ENCODE data around the gene SUPT16H. TPM values are rescaled to one million over a fixed set of nuclear protein-coding genes. Genes with fewer than 3 reads are reported as not detected.

The SUPT16H gene
- 170 and 174 TPM in 2 replicates for total RNA-seq

- H3K9me3 Mint-ChIP-seq: no peaks in the 10 kb centered on the region
- intact Hi-C loops (cut with micrococcal nuclease): loop anchor here (1.0 to 10.0 kb wide), 10 partner anchors 30 to 173 kb away; partner anchors contain the start of genes CHD8, HNRNPC, METTL3 and TOX4
- peak within 1 kb of the TSS; percentile 94 for H3K4me3 Mint-ChIP-seq
- peak within 1 kb of the TSS; percentile 99 for H3K27ac Mint-ChIP-seq
- peaks cover 35% of the 10 kb centered on the region for H3K4me1 Mint-ChIP-seq
- peak; percentile 98 for DNase-seq
- H3K27me3 Mint-ChIP-seq: no peaks in the 10 kb centered on the region
- peaks cover 42% of the 10 kb centered on the region for H3K36me3 Mint-ChIP-seq (ENCODE audit: low read depth)
Measured at GRCh38 chr14:21383848-21384493, at the start of gene SUPT16H. Gene SUPT16H, minus strand, starts transcription at chr14:21384019. Its CDS starts 92 bp downstream, at chr14:21383927.

GRCh38 chr14:21431126-21431525 lies 47.3 kb upstream of the SUPT16H start:
- Mint-ChIP-seq H3K27me3 (no peaks in the 10 kb centered on the region), H3K9me3 (no peaks in the 10 kb centered on the region), H3K4me1 (peaks cover 22% of the 10 kb centered on the region), H3K27ac (no peak overlapping the region), H3K4me3 (no peak overlapping the region), H3K36me3 (ENCODE audit: low read depth) (peaks cover 63% of the 10 kb centered on the region)
- DNase-seq: no peak
- intact Hi-C loops (cut with micrococcal nuclease): no loop called here

GRCh38 chr14:21428930-21429329 lies 45.1 kb upstream of the SUPT16H start:
- DNase-seq: no peak
- intact Hi-C loops (cut with micrococcal nuclease): no loop called here
- Mint-ChIP-seq H3K4me3 (no peak overlapping the region), H3K27ac (no peak overlapping the region), H3K36me3 (ENCODE audit: low read depth) (peaks cover 69% of the 10 kb centered on the region), H3K9me3 (no peaks in the 10 kb centered on the region), H3K27me3 (no peaks in the 10 kb centered on the region), H3K4me1 (peaks cover 7% of the 10 kb centered on the region)

- Mint-ChIP-seq H3K4me3 (no peak overlapping the region), H3K27me3 (no peaks in the 10 kb centered on the region), H3K4me1 (no peaks in the 10 kb centered on the region), H3K9me3 (no peaks in the 10 kb centered on the region), H3K36me3 (ENCODE audit: low read depth) (peaks cover 73% of the 10 kb centered on the region), H3K27ac (no peak overlapping the region)
- no peak for DNase-seq
- intact Hi-C loops (cut with micrococcal nuclease): no loop called here
Measured at GRCh38 chr14:21426692-21427091, 42.9 kb upstream of the SUPT16H start.

- H3K36me3 Mint-ChIP-seq (ENCODE audit: low read depth): peaks cover 63% of the 10 kb centered on the region
- intact Hi-C loops (cut with micrococcal nuclease): no loop called here
- H3K27me3 Mint-ChIP-seq: no peaks in the 10 kb centered on the region
- no peak overlapping the region for H3K4me3 Mint-ChIP-seq
- H3K27ac Mint-ChIP-seq: no peak overlapping the region
- DNase-seq: no peak
- peaks cover 6% of the 10 kb centered on the region for H3K4me1 Mint-ChIP-seq
- H3K9me3 Mint-ChIP-seq: no peaks in the 10 kb centered on the region
Measured at GRCh38 chr14:21419528-21419927, 35.7 kb upstream of the SUPT16H start.

GRCh38 chr14:21415329-21415728 lies 31.5 kb upstream of the SUPT16H start:
- intact Hi-C loops (cut with micrococcal nuclease): no loop called here
- no peak for DNase-seq
- peaks cover 68% of the 10 kb centered on the region for H3K36me3 Mint-ChIP-seq (ENCODE audit: low read depth)
- H3K9me3 Mint-ChIP-seq: no peaks in the 10 kb centered on the region
- H3K4me1 Mint-ChIP-seq: peaks cover 14% of the 10 kb centered on the region
- H3K4me3 Mint-ChIP-seq: no peak overlapping the region
- H3K27ac Mint-ChIP-seq: no peak overlapping the region
- H3K27me3 Mint-ChIP-seq: no peaks in the 10 kb centered on the region

GRCh38 chr14:21414137-21414631 lies 30.4 kb upstream of the SUPT16H start:
- intact Hi-C loops (cut with micrococcal nuclease): loop anchor here (1.0 kb wide), 5 partner anchors 23 to 62 kb away; partner anchors contain the start of genes CHD8, RAB2B and SUPT16H
- no peaks in the 10 kb centered on the region for H3K27me3 Mint-ChIP-seq
- peaks cover 14% of the 10 kb centered on the region for H3K4me1 Mint-ChIP-seq
- DNase-seq: no peak
- peak overlapping the region; percentile 86 for H3K27ac Mint-ChIP-seq
- no peaks in the 10 kb centered on the region for H3K9me3 Mint-ChIP-seq
- peaks cover 67% of the 10 kb centered on the region for H3K36me3 Mint-ChIP-seq (ENCODE audit: low read depth)
- peak overlapping the region; percentile 11 for H3K4me3 Mint-ChIP-seq

GRCh38 chr14:21408147-21408546 lies 24.3 kb upstream of the SUPT16H start:
- H3K4me1 Mint-ChIP-seq: peaks cover 5% of the 10 kb centered on the region
- intact Hi-C loops (cut with micrococcal nuclease): no loop called here
- no peaks in the 10 kb centered on the region for H3K9me3 Mint-ChIP-seq
- no peak overlapping the region for H3K4me3 Mint-ChIP-seq
- H3K27ac Mint-ChIP-seq: no peak overlapping the region
- H3K27me3 Mint-ChIP-seq: no peaks in the 10 kb centered on the region
- H3K36me3 Mint-ChIP-seq (ENCODE audit: low read depth): peaks cover 79% of the 10 kb centered on the region
- DNase-seq: no peak

GRCh38 chr14:21406213-21406612 lies 22.4 kb upstream of the SUPT16H start:
- Mint-ChIP-seq H3K27me3 (no peaks in the 10 kb centered on the region), H3K27ac (peak overlapping the region; percentile 36), H3K4me1 (peaks cover 5% of the 10 kb centered on the region), H3K36me3 (ENCODE audit: low read depth) (peaks cover 81% of the 10 kb centered on the region), H3K9me3 (no peaks in the 10 kb centered on the region), H3K4me3 (no peak overlapping the region)
- intact Hi-C loops (cut with micrococcal nuclease): no loop called here
- DNase-seq: no peak

- Mint-ChIP-seq H3K4me1 (peaks cover 5% of the 10 kb centered on the region), H3K36me3 (ENCODE audit: low read depth) (peaks cover 83% of the 10 kb centered on the region), H3K27me3 (no peaks in the 10 kb centered on the region), H3K4me3 (no peak overlapping the region), H3K9me3 (no peaks in the 10 kb centered on the region), H3K27ac (peak overlapping the region; percentile 35)
- intact Hi-C loops (cut with micrococcal nuclease): no loop called here
- DNase-seq: no peak
Measured at GRCh38 chr14:21405097-21405496, 21.3 kb upstream of the SUPT16H start.

- intact Hi-C loops (cut with micrococcal nuclease): no loop called here
Measured at GRCh38 chr14:21399311-21399870, 15.6 kb upstream of the SUPT16H start.

GRCh38 chr14:21398901-21399300 lies 15.1 kb upstream of the SUPT16H start:
- intact Hi-C loops (cut with micrococcal nuclease): no loop called here
- Mint-ChIP-seq H3K4me1 (no peaks in the 10 kb centered on the region), H3K27me3 (no peaks in the 10 kb centered on the region), H3K27ac (no peak overlapping the region), H3K36me3 (ENCODE audit: low read depth) (peaks cover 72% of the 10 kb centered on the region), H3K4me3 (no peak overlapping the region), H3K9me3 (no peaks in the 10 kb centered on the region)
- no peak for DNase-seq

More at GRCh38 chr14:21399311-21399870, 15.6 kb upstream of the SUPT16H start:
- H3K4me1 Mint-ChIP-seq: no peaks in the 10 kb centered on the region
- no peaks in the 10 kb centered on the region for H3K27me3 Mint-ChIP-seq
- H3K36me3 Mint-ChIP-seq (ENCODE audit: low read depth): peaks cover 69% of the 10 kb centered on the region
- no peak overlapping the region for H3K27ac Mint-ChIP-seq
- DNase-seq: no peak
- H3K4me3 Mint-ChIP-seq: no peak overlapping the region
- H3K9me3 Mint-ChIP-seq: no peaks in the 10 kb centered on the region

- peaks cover 71% of the 10 kb centered on the region for H3K36me3 Mint-ChIP-seq (ENCODE audit: low read depth)
- no peak overlapping the region for H3K27ac Mint-ChIP-seq
- H3K27me3 Mint-ChIP-seq: no peaks in the 10 kb centered on the region
- no peaks in the 10 kb centered on the region for H3K4me1 Mint-ChIP-seq
- no peak for DNase-seq
- no peak overlapping the region for H3K4me3 Mint-ChIP-seq
- no peaks in the 10 kb centered on the region for H3K9me3 Mint-ChIP-seq
- intact Hi-C loops (cut with micrococcal nuclease): no loop called here
Measured at GRCh38 chr14:21395450-21395849, 11.6 kb upstream of the SUPT16H start.

- DNase-seq: peak; percentile 62
- no peaks in the 10 kb centered on the region for H3K27me3 Mint-ChIP-seq
- intact Hi-C loops (cut with micrococcal nuclease): loop anchor here (10.0 kb wide), 1 partner anchor 151 kb away; no protein-coding TSS in a partner anchor
- H3K4me3 Mint-ChIP-seq: peak overlapping the region; percentile 94
- peak overlapping the region; percentile 99 for H3K27ac Mint-ChIP-seq
- peaks cover 31% of the 10 kb centered on the region for H3K4me1 Mint-ChIP-seq
- peaks cover 50% of the 10 kb centered on the region for H3K36me3 Mint-ChIP-seq (ENCODE audit: low read depth)
- no peaks in the 10 kb centered on the region for H3K9me3 Mint-ChIP-seq
Measured at GRCh38 chr14:21385188-21385904, 1.5 kb upstream of the SUPT16H start.
